IMR-90 (cell line): Measurements from ENCODE around the gene RYR3. TPM values are rescaled to one million over a fixed set of nuclear protein-coding genes. Genes with fewer than 3 reads are reported as not detected.

Source experiments
- ATAC-seq: fragments of 200-7000 bp; cut with Tn5 transposase; 2 replicates; pipeline ENCODE4 v1.9.1; 2020; ENCODE audit warnings: low read depth, mild to moderate bottlenecking, moderate library complexity
- BruUV-seq: library from RNA; stranded (reverse); fragments of 400-500 nt; replicated peaks from 2 replicates; lab custom pipeline; 2021; lab: Mats Ljungman, UMichigan
- CTCF ChIA-PET: fragments of 300-600 bp; formaldehyde crosslinking; extraction: SDS; loops from one replicate; lab custom pipeline; 2021; ENCODE audit warnings: antibody characterized with exemption; lab: Yijun Ruan, JAX
- POLR2A ChIA-PET: fragments of 300-600 bp; sonication (Branson Sonifier 250); formaldehyde crosslinking; loops from one replicate; lab custom pipeline; 2022; ENCODE audit warnings: antibody characterized with exemption; ENCODE audit not compliant: unreplicated experiment; lab: Charles Lee
- DNase-seq: peaks from one replicate; pipeline ENCODE4 v3.0.0; 2013
- H2AFZ ChIP-seq: replicated peaks from 2 replicates; pipeline ENCODE3; 2013; ENCODE audit warnings: low read length, mild to moderate bottlenecking; ENCODE audit not compliant: poor library complexity
- H2AK5ac ChIP-seq: 2 replicates; pipeline ENCODE4 v1.6.1; 2013; ENCODE audit warnings: low read depth, low read length, inconsistent platforms
- H2AK9ac ChIP-seq: replicated peaks from 2 replicates; pipeline ENCODE3; 2013; ENCODE audit warnings: mild to moderate bottlenecking, low read depth, low read length, moderate library complexity; ENCODE audit not compliant: poor library complexity
- H2BK120ac ChIP-seq: 2 replicates; pipeline ENCODE4 v1.6.1; 2013; ENCODE audit warnings: low read depth, low read length, inconsistent platforms
- H2BK15ac ChIP-seq: 3 replicates; pipeline ENCODE4 v1.6.1; 2013; ENCODE audit warnings: low read depth, low read length, inconsistent platforms
- H2BK20ac ChIP-seq: 2 replicates; pipeline ENCODE4 v1.6.1; 2013; ENCODE audit warnings: low read depth, mild to moderate bottlenecking, inconsistent platforms, low read length, moderate library complexity
- H2BK5ac ChIP-seq: 2 replicates; pipeline ENCODE4 v1.6.1; 2013; ENCODE audit warnings: mild to moderate bottlenecking, low read depth, low read length, inconsistent platforms; ENCODE audit not compliant: poor library complexity, severe bottlenecking
- H3K14ac ChIP-seq: replicated peaks from 2 replicates; pipeline ENCODE4 v1.6.1; 2013; ENCODE audit warnings: low read depth, low read length, inconsistent platforms
- H3K18ac ChIP-seq: 2 replicates; pipeline ENCODE4 v1.6.1; 2013; ENCODE audit warnings: low read depth, low read length, control low read depth
- H3K23ac ChIP-seq: 2 replicates; pipeline ENCODE4 v1.6.1; 2013; ENCODE audit warnings: low read depth, low read length, inconsistent platforms
- H3K27ac ChIP-seq: 2 replicates; pipeline ENCODE4 v1.5.1; 2013; ENCODE audit warnings: mild to moderate bottlenecking, control low read depth, low read length; ENCODE audit not compliant: insufficient read depth
- H3K27me3 ChIP-seq: 2 replicates; pipeline ENCODE4 v1.6.1; 2013; ENCODE audit warnings: low read length; ENCODE audit not compliant: control insufficient read depth, insufficient read depth
- H3K36me3 ChIP-seq: 2 replicates; pipeline ENCODE4 v1.6.1; 2013; ENCODE audit warnings: low read length, mixed read lengths; ENCODE audit not compliant: control insufficient read depth, insufficient read depth
- H3K4ac ChIP-seq: 2 replicates; pipeline ENCODE4 v1.6.1; 2013; ENCODE audit warnings: low read depth, low read length, inconsistent platforms
- H3K4me1 ChIP-seq: 2 replicates; pipeline ENCODE4 v1.6.1; 2013; ENCODE audit warnings: low read length, mixed read lengths; ENCODE audit not compliant: control insufficient read depth, insufficient read depth
- H3K4me2 ChIP-seq: 2 replicates; pipeline ENCODE4 v1.6.1; 2013; ENCODE audit warnings: low read depth, mild to moderate bottlenecking, control low read depth, low read length, moderate library complexity
- H3K4me3 ChIP-seq: 2 replicates; pipeline ENCODE4 v1.5.1; 2013; ENCODE audit warnings: low read depth, mild to moderate bottlenecking, control low read depth, low read length, moderate library complexity; ENCODE audit not compliant: insufficient read depth
- H3K56ac ChIP-seq: 2 replicates; pipeline ENCODE4 v1.6.1; 2013; ENCODE audit warnings: low read length, inconsistent platforms; ENCODE audit not compliant: insufficient read depth; ENCODE audit errors: extremely low read depth
- H3K79me1 ChIP-seq, 2 experiments: 2 replicates each; pipeline ENCODE4 v1.6.1; 2013; ENCODE audit warnings: low read length in 2 of 2, inconsistent platforms in 1 of 2, low read depth in 1 of 2
- H3K9ac ChIP-seq: 2 replicates; pipeline ENCODE4 v1.6.1; 2013; ENCODE audit warnings: low read depth, low read length, control low read depth
- H3K9me1 ChIP-seq: 2 replicates; pipeline ENCODE4 v1.6.1; 2013; ENCODE audit warnings: low read length, inconsistent platforms; ENCODE audit not compliant: insufficient read depth
- H3K9me3 ChIP-seq: 2 replicates; pipeline ENCODE4 v1.6.1; 2013; ENCODE audit warnings: low read length; ENCODE audit not compliant: control insufficient read depth, insufficient read depth
- H4K20me1 ChIP-seq: 2 replicates; pipeline ENCODE4 v1.6.1; 2013; ENCODE audit warnings: low read length, inconsistent platforms; ENCODE audit not compliant: insufficient read depth
- H4K5ac ChIP-seq: 2 replicates; pipeline ENCODE4 v1.6.1; 2013; ENCODE audit warnings: mild to moderate bottlenecking, low read depth, low read length, control low read depth
- H4K8ac ChIP-seq, 2 experiments: 2 replicates each; pipeline ENCODE4 v1.6.1; 2013; ENCODE audit warnings: low read depth in 2 of 2, low read length in 2 of 2, control low read depth in 1 of 2, inconsistent platforms in 1 of 2
- H4K91ac ChIP-seq: 2 replicates; pipeline ENCODE4 v1.6.1; 2013; ENCODE audit warnings: low read depth, low read length, inconsistent platforms; ENCODE audit not compliant: insufficient read depth
- BHLHE40 ChIP-seq: fragments of 150-350 bp; IDR thresholded peaks from 2 replicates; pipeline ENCODE4 v1.6.1; 2016; ENCODE audit warnings: mild to moderate bottlenecking, low read depth, low read length
- MAFK ChIP-seq: IDR thresholded peaks from 2 replicates; pipeline ENCODE4 v1.6.1; 2012; ENCODE audit warnings: low read depth, low read length, improper control_type of control experiment
- USF2 ChIP-seq: fragments of 150-350 bp; IDR thresholded peaks from 2 replicates; pipeline ENCODE4 v1.6.1; 2017; ENCODE audit warnings: mild to moderate bottlenecking, antibody characterized with exemption, low read length, low read depth
- dilution Hi-C: fragments of 300-500 bp; cut with HindIII; formaldehyde crosslinking; loops from one replicate; pipeline ENCODE4 v1.14.3; 2018; ENCODE audit warnings: low sequenced_read_pairs; ENCODE audit not compliant: unreplicated experiment
- in situ Hi-C: fragments of 300-500 bp; cut with MboI; formaldehyde crosslinking; loops from 3 replicates; pipeline ENCODE4 v1.14.3; 2019; ENCODE audit warnings: low sequenced_read_pairs, inconsistent platforms, mixed read lengths
- intact Hi-C: fragments of 100-400 bp; cut with micrococcal nuclease; formaldehyde crosslinking; loops from 2 replicates; pipeline ENCODE4 v1.10.0; 2022
- polyA plus RNA-seq, 3 experiments: library from polyadenylated mRNA; depleted of rRNA; stranded (reverse); fragments of >200 nt; gene quantifications; 2 replicates each; pipeline ENCODE4 v1.2.3, GENCODE V29; 2012; ENCODE audit warnings: low replicate concordance in 1 of 3
- total RNA-seq: library from RNA; depleted of rRNA; stranded (reverse); fragments of >200 nt; gene quantifications from 2 replicates; pipeline ENCODE4 v1.2.3, GENCODE V29; 2012

Gene RYR3
- total and polyA plus RNA-seq, 2 of the 4 experiments (the other 2 are of a cell fraction): 0.18 TPM; not detected in 1

DNA sequence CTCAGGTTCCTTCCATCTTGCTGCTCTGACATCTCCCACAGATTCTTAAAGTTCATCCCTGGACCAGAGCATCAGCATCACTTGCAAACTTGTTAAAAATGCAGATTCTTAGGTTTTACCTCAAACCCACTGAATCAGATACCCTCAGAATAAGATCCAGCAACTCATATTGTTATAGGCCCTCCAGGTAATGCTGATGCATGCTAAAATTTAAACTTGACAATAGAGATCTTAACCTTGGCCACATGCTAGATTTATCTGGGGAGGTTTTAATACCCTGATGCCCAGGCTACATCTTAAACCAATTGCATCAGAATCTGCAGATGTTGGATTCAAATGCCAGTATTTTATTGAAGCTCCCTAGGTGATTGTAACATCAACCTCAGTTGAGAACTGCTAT is 256.9 kb downstream of the RYR3 start:
- in situ Hi-C loops: no loop called here
- CTCF ChIA-PET: no interaction called here
- Histone ChIP-seq H4K91ac (no peak overlapping the region), H3K4me1 (no peaks in the 10 kb centered on the region), H4K20me1 (no peaks in the 10 kb centered on the region), H2BK15ac (no peak overlapping the region), H2AK9ac (no peak overlapping the region), H2BK5ac (no peak overlapping the region), H3K36me3 (no peaks in the 10 kb centered on the region), H3K18ac (no peak overlapping the region), H3K14ac (no peak overlapping the region), H3K27me3 (no peaks in the 10 kb centered on the region), H2BK120ac (no peak overlapping the region), H3K4me3 (no peak overlapping the region), H3K9me3 (no peaks in the 10 kb centered on the region), H3K79me1 (no peaks in the 10 kb centered on the region), H3K23ac (no peak overlapping the region), H2BK20ac (no peak overlapping the region), H2AK5ac (no peak overlapping the region), H4K5ac (no peak overlapping the region), H4K8ac (no peak overlapping the region), H3K9me1 (no peaks in the 10 kb centered on the region), H2AFZ (no peak overlapping the region), H3K56ac (no peak overlapping the region), H3K4ac (no peak overlapping the region), H3K4me2 (no peak overlapping the region), H3K9ac (no peak overlapping the region), H3K27ac (no peak overlapping the region)
- dilution Hi-C loops: no loop called here
- ATAC-seq (no peak), DNase-seq (no peak)
- TF ChIP-seq BHLHE40: no peak
- TF ChIP-seq MAFK: peak; percentile 34; the same call in 1 of the 2 replicates
- TF ChIP-seq USF2: no peak
- intact Hi-C loops: no loop called here
- no TSS peak for BruUV-seq
- POLR2A ChIA-PET: no interaction called here
